ENCODE results near the gene AKNAD1.

DNA sequence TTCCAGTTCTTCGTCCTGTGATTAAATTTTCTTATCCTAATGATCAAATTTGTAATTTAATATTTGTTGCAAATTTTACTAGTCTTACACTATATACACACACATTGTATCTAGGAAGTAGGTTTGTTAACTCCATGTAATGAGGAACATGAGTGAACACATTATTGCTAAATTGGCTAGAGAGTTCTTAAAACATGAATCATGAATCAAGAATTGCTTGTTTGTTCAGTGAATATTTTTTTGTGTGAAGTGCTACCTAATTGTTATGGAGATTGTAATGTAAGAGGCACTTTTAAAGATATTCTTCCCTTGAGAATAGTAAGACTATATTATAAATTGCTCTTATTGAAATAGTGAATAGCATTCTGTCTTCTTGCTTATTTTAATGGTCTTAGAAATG, 24.5 kb upstream of the AKNAD1 start:
- TF ChIP-seq, protein P1, sequence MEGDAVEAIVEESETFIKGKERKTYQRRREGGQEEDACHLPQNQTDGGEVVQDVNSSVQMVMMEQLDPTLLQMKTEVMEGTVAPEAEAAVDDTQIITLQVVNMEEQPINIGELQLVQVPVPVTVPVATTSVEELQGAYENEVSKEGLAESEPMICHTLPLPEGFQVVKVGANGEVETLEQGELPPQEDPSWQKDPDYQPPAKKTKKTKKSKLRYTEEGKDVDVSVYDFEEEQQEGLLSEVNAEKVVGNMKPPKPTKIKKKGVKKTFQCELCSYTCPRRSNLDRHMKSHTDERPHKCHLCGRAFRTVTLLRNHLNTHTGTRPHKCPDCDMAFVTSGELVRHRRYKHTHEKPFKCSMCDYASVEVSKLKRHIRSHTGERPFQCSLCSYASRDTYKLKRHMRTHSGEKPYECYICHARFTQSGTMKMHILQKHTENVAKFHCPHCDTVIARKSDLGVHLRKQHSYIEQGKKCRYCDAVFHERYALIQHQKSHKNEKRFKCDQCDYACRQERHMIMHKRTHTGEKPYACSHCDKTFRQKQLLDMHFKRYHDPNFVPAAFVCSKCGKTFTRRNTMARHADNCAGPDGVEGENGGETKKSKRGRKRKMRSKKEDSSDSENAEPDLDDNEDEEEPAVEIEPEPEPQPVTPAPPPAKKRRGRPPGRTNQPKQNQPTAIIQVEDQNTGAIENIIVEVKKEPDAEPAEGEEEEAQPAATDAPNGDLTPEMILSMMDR (IDR thresholded peaks at IDR 0.05): no peak
- TF ChIP-seq ZFX (IDR thresholded peaks at IDR 0.05; ENCODE audit: borderline replicate concordance): no peak
